ENCODE data around the gene ACTR5. TPM values are rescaled to one million over a fixed set of nuclear protein-coding genes. Genes with fewer than 3 reads are reported as not detected.
A peak's percentile ranks its signal among the peaks of the same experiment; 100 is the strongest.
"Not testable (repeated sequence)": the region's sequence is repeated elsewhere in the genome, so short reads cannot be mapped to it uniquely, and the experiment has no call there.

The ACTR5 gene
- total RNA-seq, 1 donor from 2014 or later, result 3.2 TPM

GRCh38 chr20:38790200-38791053 is 42.2 kb downstream of the ACTR5 start:
- intact Hi-C loops (cut with DNase I), result no loop called here
- DNase-seq (no peak), ATAC-seq (ENCODE audit: poor library complexity) (peak; percentile 61)

GRCh38 chr20:38791291-38791690 is 43.0 kb downstream of the ACTR5 start:
- ATAC-seq (ENCODE audit: poor library complexity) (no peak), DNase-seq (no peak)
- intact Hi-C loops (cut with DNase I), result no loop called here

- ATAC-seq (ENCODE audit: poor library complexity) (no peak), DNase-seq (no peak)
- intact Hi-C loops (cut with DNase I), result no loop called here
Measured at GRCh38 chr20:38791940-38792339, 43.7 kb downstream of the ACTR5 start.

- DNase-seq; intact Hi-C loops (cut with DNase I); ATAC-seq (ENCODE audit: poor library complexity): not testable (repeated sequence)
Measured at GRCh38 chr20:38794057-38794456, 45.8 kb downstream of the ACTR5 start.

GRCh38 chr20:38798266-38798665 is 50.0 kb downstream of the ACTR5 start:
- DNase-seq (no peak), ATAC-seq (ENCODE audit: poor library complexity) (no peak)
- intact Hi-C loops (cut with DNase I), result no loop called here

GRCh38 chr20:38799203-38799602 is 50.9 kb downstream of the ACTR5 start:
- intact Hi-C loops (cut with DNase I), result no loop called here
- DNase-seq (no peak), ATAC-seq (ENCODE audit: poor library complexity) (no peak)

GRCh38 chr20:38800882-38801281 is 52.6 kb downstream of the ACTR5 start:
- ATAC-seq (ENCODE audit: poor library complexity) (no peak), DNase-seq (no peak)
- intact Hi-C loops (cut with DNase I), result no loop called here

- ATAC-seq (ENCODE audit: poor library complexity), result no peak
- DNase-seq, result no peak
- intact Hi-C loops (cut with DNase I), result no loop called here
Measured at GRCh38 chr20:38804221-38804620, 56.0 kb downstream of the ACTR5 start.

GRCh38 chr20:38804682-38805501 is 56.6 kb downstream of the ACTR5 start:
- no peak for DNase-seq
- no peak for ATAC-seq (ENCODE audit: poor library complexity)
- intact Hi-C loops (cut with DNase I), result no loop called here

- ATAC-seq (ENCODE audit: poor library complexity) (peak; percentile 91), DNase-seq (peak; percentile 71)
- intact Hi-C loops (cut with DNase I), result no loop called here
Measured at GRCh38 chr20:38805502-38805957, 57.3 kb downstream of the ACTR5 start, which contains the start of gene PPP1R16B. Gene PPP1R16B (plus strand): TSS chr20:38805697. CDS start chr20:38835926, 30,229 bp downstream.

GRCh38 chr20:38805958-38806854 is 57.9 kb downstream of the ACTR5 start:
- ATAC-seq (ENCODE audit: poor library complexity) (peak; percentile 35), DNase-seq (no peak)
- intact Hi-C loops (cut with DNase I), result no loop called here

- intact Hi-C loops (cut with DNase I), result no loop called here
- ATAC-seq (ENCODE audit: poor library complexity), result no peak
Measured at GRCh38 chr20:38806855-38807655, 58.8 kb downstream of the ACTR5 start.

GRCh38 chr20:38809942-38810341 is 61.7 kb downstream of the ACTR5 start:
- DNase-seq (no peak), ATAC-seq (ENCODE audit: poor library complexity) (no peak)
- intact Hi-C loops (cut with DNase I), result no loop called here

More at GRCh38 chr20:38806855-38807655, 58.8 kb downstream of the ACTR5 start:
- no peak for DNase-seq

- intact Hi-C loops (cut with DNase I), result no loop called here
- ATAC-seq (ENCODE audit: poor library complexity), result no peak
- no peak for DNase-seq
Measured at GRCh38 chr20:38810926-38811630, 62.8 kb downstream of the ACTR5 start.

- ATAC-seq (ENCODE audit: poor library complexity), result no peak
- no peak for DNase-seq
- intact Hi-C loops (cut with DNase I), result no loop called here
Measured at GRCh38 chr20:38811769-38812168, 63.5 kb downstream of the ACTR5 start.

GRCh38 chr20:38812182-38812581 is 63.9 kb downstream of the ACTR5 start:
- ATAC-seq (ENCODE audit: poor library complexity) (no peak), DNase-seq (no peak)
- intact Hi-C loops (cut with DNase I), result no loop called here

Data from Right ventricle myocardium superior (tissue), 1 donor.